SK-N-MC (cell line): Measurements from ENCODE around the gene SELENOW.

Experiments used
- EZH2 ChIP-seq: fragments of 200-600 bp; sonication (generic); IDR thresholded peaks from one replicate; pipeline ENCODE4 v1.6.1; 2017; ENCODE audit warnings: antibody characterized with exemption
- POLR2AphosphoS5 ChIP-seq: IDR thresholded peaks from 2 replicates; pipeline ENCODE4 v1.6.1; 2012; ENCODE audit warnings: mild to moderate bottlenecking, low read depth, low read length, borderline replicate concordance

- TF ChIP-seq POLR2AphosphoS5 (no peak), EZH2 (no peak)
Observed at GRCh38 chr19:47768604-47769003, 9.9 kb upstream of the SELENOW start.
